Heart left ventricle (tissue), 13 donors: ENCODE measurements around the gene DES.

Experiments
- CTCF ChIP-seq, 12 donors: fragments of 200-600 bp; sonication (generic) in 4 of 12; IDR thresholded peaks; one replicate each; pipeline versions ENCODE4 v1.5.0 to v1.8.0; 2018 to 2022; ENCODE audit warnings: antibody characterized with exemption in 12 of 12, mild to moderate bottlenecking in 5 of 12
- POLR2A ChIP-seq, 2 donors: fragments of 450-650 bp; IDR thresholded peaks; one replicate each; pipeline ENCODE4 v1.6.1; 2017; ENCODE audit warnings: antibody characterized with exemption in 2 of 2, mild to moderate bottlenecking in 2 of 2, moderate library complexity in 2 of 2
- donor health status: ischemic (EF 13 %, LVEDD 7.1; RV severe dilation, severe dysfunction).
- donor health status: DM: no; HTN: yes; CAD: no.
- donor health status: DM: no; HTN: no; CAD: no.
- donor health status: ischemic (EF 25% LVEDD 6.9; RV normal size, moderate dysfunction).
- donor health status: ischemic (EF 25% LVEDD 5.7; RV mildly dilated, moderate dysfunction).
- donor health status: ischemic (EF 35%, LVEDD 5.7; RV mildly dilated, moderate dysfunction).
- donor health status: nonischemic (EF 11% LVEDD 7.7; RV severe dilation, severe dysfunction).
- donor health status: DM: yes; HTN: yes; CAD: no.
- donor health status: PGD.
- donor health status: ischemic (EF 29% LVEDD 5.4; RV normal size, mild dysfunction).
- donor health status: nonischemic (EF 23%, LVEDD 6.1; RV moderate dilation, normal function).

DNA sequence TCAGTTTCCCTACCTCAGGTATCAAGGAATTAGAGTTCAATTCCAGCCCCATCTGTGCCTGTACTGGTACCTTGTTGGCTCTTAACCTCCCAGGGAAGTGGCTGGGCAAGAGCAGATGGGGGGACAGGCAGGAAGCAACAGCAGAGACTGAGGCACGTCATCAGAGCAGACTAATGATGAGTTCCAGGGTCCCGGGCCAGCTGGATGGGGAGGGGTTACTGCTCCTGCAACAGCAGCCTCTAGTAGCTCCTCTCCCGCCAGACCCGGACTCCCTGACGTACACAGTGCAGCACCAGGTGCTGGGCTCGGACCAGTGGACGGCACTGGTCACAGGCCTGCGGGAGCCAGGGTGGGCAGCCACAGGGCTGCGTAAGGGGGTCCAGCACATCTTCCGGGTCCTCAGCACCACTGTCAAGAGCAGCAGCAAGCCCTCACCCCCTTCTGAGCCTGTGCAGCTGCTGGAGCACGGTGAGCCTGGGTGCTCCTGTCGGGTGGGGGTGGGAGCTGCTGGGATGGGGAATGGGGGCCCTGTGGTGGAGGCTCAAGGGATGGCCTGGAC lies 54.5 kb downstream of the DES start:
- TF ChIP-seq CTCF (IDR thresholded peaks at IDR 0.05): no peak
- TF ChIP-seq POLR2A (IDR thresholded peaks at IDR 0.05): no peak
